GM23338 (cell line): ENCODE measurements around the gene UBE2E2. TPM values are rescaled to one million over a fixed set of nuclear protein-coding genes. Genes with fewer than 3 reads are reported as not detected.

Experiments
- ATAC-seq: fragments of 200-7000 bp; cut with Tn5 transposase; 3 replicates; pipeline ENCODE4 v1.9.1; 2020
- DNase-seq: peaks from one replicate; pipeline ENCODE4 v3.0.0-alpha.2; 2015; ENCODE audit warnings: low spot score
- H2AFZ ChIP-seq: fragments of 200-600 bp; sonication (generic); 2 replicates; pipeline ENCODE4 v1.8.0; 2016; ENCODE audit warnings: antibody characterized with exemption, mild to moderate bottlenecking, moderate library complexity
- H3F3A ChIP-seq: fragments of 200-600 bp; sonication (generic); replicated peaks from 2 replicates; pipeline ENCODE4 v1.8.0; 2017; ENCODE audit warnings: antibody characterized with exemption, mixed run types, low read depth
- H3K27ac ChIP-seq: fragments of 200-600 bp; sonication (generic); 2 replicates; pipeline ENCODE4 v1.6.1; 2016; ENCODE audit warnings: low read depth
- H3K27me3 ChIP-seq: fragments of 200-600 bp; sonication (generic); 2 replicates; pipeline ENCODE4 v1.8.0; 2016; ENCODE audit warnings: mild to moderate bottlenecking, mixed run types, moderate library complexity; ENCODE audit not compliant: insufficient read depth
- H3K36me3 ChIP-seq: fragments of 200-600 bp; sonication (generic); 2 replicates; pipeline ENCODE4 v1.8.0; 2016; ENCODE audit warnings: mild to moderate bottlenecking; ENCODE audit not compliant: insufficient read depth
- H3K4me1 ChIP-seq: fragments of 200-600 bp; sonication (generic); 2 replicates; pipeline ENCODE4 v1.8.0; 2016; ENCODE audit warnings: mild to moderate bottlenecking, moderate library complexity; ENCODE audit not compliant: insufficient read depth
- H3K4me2 ChIP-seq: fragments of 200-600 bp; sonication (generic); 2 replicates; pipeline ENCODE4 v1.7.1; 2017; ENCODE audit warnings: mixed run types
- H3K4me3 ChIP-seq: fragments of 200-600 bp; sonication (generic); 2 replicates; pipeline ENCODE4 v1.6.1; 2016; ENCODE audit warnings: mixed run types
- H3K79me2 ChIP-seq: fragments of 200-600 bp; sonication (generic); replicated peaks from 2 replicates; pipeline ENCODE4 v1.8.0; 2017; ENCODE audit warnings: mild to moderate bottlenecking; ENCODE audit not compliant: insufficient read depth
- H3K9me2 ChIP-seq: fragments of 200-600 bp; sonication (generic); 2 replicates; pipeline ENCODE4 v1.8.0; 2017; ENCODE audit not compliant: insufficient read depth
- H4K20me1 ChIP-seq: fragments of 200-600 bp; sonication (generic); replicated peaks from 2 replicates; pipeline ENCODE4 v1.8.0; 2017; ENCODE audit warnings: mild to moderate bottlenecking; ENCODE audit not compliant: insufficient read depth
- H3K27ac Mint-ChIP-seq: 2 replicates; pipeline ENCODE4 v1.8.0; 2020; ENCODE audit warnings: inconsistent platforms, mild to moderate bottlenecking, moderate library complexity, mixed read lengths
- H3K27me3 Mint-ChIP-seq: 3 replicates; pipeline ENCODE4 v1.8.0; 2022; ENCODE audit warnings: low read depth, mild to moderate bottlenecking, moderate library complexity, mixed read lengths, inconsistent platforms; ENCODE audit not compliant: insufficient read depth, poor library complexity
- H3K36me3 Mint-ChIP-seq: 3 replicates; pipeline ENCODE4 v1.8.0; 2021; ENCODE audit warnings: low read depth, mild to moderate bottlenecking, inconsistent platforms, moderate library complexity, mixed read lengths
- H3K4me1 Mint-ChIP-seq: 3 replicates; pipeline ENCODE4 v1.8.0; 2020; ENCODE audit warnings: mild to moderate bottlenecking, inconsistent platforms, mixed read lengths
- H3K4me3 Mint-ChIP-seq: 3 replicates; pipeline ENCODE4 v1.8.0; 2021; ENCODE audit warnings: moderate library complexity, mild to moderate bottlenecking, inconsistent platforms, mixed read lengths
- H3K9me3 Mint-ChIP-seq: 3 replicates; pipeline ENCODE4 v1.8.0; 2020; ENCODE audit warnings: moderate library complexity, mild to moderate bottlenecking, inconsistent platforms, mixed read lengths
- CREB1 ChIP-seq: fragments of 250-450 bp; sonication (Bioruptor Pico); IDR thresholded peaks from 2 replicates; pipeline ENCODE4 v1.5.0; 2020; ENCODE audit warnings: low read depth, mild to moderate bottlenecking, moderate library complexity
- ZNF114 ChIP-seq: fragments of 250-450 bp; sonication (Bioruptor Pico); IDR thresholded peaks from 2 replicates; pipeline ENCODE4 v1.5.0; 2020; ENCODE audit warnings: mild to moderate bottlenecking, moderate library complexity
- ZNF331 ChIP-seq: fragments of 250-450 bp; sonication (Bioruptor Pico); IDR thresholded peaks from 2 replicates; pipeline ENCODE4 v1.5.0; 2020; ENCODE audit warnings: low read depth, mild to moderate bottlenecking, moderate library complexity
- polyA plus RNA-seq: library from polyadenylated mRNA; unstranded; fragments of >200 nt; fragmentation: Nextera tagmentation; extraction: Ambion mirVana; gene quantifications from 2 replicates; pipeline ENCODE4 v1.2.1, GENCODE V29; 2016
- total RNA-seq: library from RNA; depleted of rRNA; stranded (reverse); fragments of >200 nt; shearing (Covaris generic); gene quantifications from 2 replicates; pipeline ENCODE4 v1.2.3, GENCODE V29; 2014
- TF ChIP-seq, protein P1 (sequence below): IDR thresholded peaks from one replicate; pipeline ENCODE4 v1.6.1; 2018; ENCODE audit warnings: antibody characterized with exemption; ENCODE audit not compliant: unreplicated experiment
- TF ChIP-seq, protein P2 (sequence below): fragments of 250-450 bp; sonication (Bioruptor Pico); IDR thresholded peaks from 2 replicates; pipeline ENCODE4 v1.5.0; 2020; ENCODE audit warnings: mild to moderate bottlenecking, moderate library complexity

The UBE2E2 gene
- total and polyA plus RNA-seq, 2 experiments from 2014 or later = 86.9 to 169 TPM

DNA sequence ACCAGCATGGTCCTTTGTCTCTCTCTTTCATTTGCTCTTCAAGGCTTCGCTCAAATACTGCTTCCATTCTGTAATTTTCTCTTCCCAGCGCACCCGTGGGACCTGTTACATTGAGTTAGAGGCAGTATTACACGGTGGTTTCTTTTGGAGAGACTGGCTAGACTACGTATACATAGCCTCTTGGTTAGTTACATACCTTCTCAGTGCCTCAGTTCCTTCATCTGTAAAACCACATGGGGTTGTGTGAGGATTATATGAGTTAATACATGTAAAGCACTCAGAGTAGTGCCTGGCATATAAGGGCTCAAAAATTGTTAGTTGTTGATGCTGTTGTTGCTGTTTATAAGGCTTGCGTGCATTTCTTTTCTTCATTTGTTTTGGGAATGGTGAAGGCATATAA, 33.8 kb downstream of the UBE2E2 start (continued):
- TF ChIP-seq, protein P1, sequence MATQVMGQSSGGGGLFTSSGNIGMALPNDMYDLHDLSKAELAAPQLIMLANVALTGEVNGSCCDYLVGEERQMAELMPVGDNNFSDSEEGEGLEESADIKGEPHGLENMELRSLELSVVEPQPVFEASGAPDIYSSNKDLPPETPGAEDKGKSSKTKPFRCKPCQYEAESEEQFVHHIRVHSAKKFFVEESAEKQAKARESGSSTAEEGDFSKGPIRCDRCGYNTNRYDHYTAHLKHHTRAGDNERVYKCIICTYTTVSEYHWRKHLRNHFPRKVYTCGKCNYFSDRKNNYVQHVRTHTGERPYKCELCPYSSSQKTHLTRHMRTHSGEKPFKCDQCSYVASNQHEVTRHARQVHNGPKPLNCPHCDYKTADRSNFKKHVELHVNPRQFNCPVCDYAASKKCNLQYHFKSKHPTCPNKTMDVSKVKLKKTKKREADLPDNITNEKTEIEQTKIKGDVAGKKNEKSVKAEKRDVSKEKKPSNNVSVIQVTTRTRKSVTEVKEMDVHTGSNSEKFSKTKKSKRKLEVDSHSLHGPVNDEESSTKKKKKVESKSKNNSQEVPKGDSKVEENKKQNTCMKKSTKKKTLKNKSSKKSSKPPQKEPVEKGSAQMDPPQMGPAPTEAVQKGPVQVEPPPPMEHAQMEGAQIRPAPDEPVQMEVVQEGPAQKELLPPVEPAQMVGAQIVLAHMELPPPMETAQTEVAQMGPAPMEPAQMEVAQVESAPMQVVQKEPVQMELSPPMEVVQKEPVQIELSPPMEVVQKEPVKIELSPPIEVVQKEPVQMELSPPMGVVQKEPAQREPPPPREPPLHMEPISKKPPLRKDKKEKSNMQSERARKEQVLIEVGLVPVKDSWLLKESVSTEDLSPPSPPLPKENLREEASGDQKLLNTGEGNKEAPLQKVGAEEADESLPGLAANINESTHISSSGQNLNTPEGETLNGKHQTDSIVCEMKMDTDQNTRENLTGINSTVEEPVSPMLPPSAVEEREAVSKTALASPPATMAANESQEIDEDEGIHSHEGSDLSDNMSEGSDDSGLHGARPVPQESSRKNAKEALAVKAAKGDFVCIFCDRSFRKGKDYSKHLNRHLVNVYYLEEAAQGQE = no peak

DNA sequence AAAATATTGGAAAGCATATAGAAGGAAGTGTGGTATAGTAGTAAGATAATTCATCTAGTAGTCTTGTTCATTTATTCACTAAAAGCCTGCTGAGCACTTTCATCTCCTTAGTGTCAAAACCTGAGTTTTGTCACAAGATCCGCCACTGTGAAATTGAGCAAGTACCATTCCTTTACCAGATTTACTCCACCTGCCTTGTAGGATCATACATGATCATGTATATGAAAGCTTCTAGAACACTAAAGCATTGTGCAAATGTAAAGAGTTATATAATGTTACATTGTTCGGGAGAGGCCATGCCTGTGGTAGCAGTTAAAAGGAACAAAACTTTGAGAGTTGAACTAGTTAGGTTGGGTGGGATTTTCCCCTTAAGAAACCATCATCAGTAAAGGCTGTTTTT, 35.0 kb downstream of the UBE2E2 start:
- H3K27me3 Mint-ChIP-seq = no peaks in the 10 kb centered on the region
- TF ChIP-seq, protein P2, sequence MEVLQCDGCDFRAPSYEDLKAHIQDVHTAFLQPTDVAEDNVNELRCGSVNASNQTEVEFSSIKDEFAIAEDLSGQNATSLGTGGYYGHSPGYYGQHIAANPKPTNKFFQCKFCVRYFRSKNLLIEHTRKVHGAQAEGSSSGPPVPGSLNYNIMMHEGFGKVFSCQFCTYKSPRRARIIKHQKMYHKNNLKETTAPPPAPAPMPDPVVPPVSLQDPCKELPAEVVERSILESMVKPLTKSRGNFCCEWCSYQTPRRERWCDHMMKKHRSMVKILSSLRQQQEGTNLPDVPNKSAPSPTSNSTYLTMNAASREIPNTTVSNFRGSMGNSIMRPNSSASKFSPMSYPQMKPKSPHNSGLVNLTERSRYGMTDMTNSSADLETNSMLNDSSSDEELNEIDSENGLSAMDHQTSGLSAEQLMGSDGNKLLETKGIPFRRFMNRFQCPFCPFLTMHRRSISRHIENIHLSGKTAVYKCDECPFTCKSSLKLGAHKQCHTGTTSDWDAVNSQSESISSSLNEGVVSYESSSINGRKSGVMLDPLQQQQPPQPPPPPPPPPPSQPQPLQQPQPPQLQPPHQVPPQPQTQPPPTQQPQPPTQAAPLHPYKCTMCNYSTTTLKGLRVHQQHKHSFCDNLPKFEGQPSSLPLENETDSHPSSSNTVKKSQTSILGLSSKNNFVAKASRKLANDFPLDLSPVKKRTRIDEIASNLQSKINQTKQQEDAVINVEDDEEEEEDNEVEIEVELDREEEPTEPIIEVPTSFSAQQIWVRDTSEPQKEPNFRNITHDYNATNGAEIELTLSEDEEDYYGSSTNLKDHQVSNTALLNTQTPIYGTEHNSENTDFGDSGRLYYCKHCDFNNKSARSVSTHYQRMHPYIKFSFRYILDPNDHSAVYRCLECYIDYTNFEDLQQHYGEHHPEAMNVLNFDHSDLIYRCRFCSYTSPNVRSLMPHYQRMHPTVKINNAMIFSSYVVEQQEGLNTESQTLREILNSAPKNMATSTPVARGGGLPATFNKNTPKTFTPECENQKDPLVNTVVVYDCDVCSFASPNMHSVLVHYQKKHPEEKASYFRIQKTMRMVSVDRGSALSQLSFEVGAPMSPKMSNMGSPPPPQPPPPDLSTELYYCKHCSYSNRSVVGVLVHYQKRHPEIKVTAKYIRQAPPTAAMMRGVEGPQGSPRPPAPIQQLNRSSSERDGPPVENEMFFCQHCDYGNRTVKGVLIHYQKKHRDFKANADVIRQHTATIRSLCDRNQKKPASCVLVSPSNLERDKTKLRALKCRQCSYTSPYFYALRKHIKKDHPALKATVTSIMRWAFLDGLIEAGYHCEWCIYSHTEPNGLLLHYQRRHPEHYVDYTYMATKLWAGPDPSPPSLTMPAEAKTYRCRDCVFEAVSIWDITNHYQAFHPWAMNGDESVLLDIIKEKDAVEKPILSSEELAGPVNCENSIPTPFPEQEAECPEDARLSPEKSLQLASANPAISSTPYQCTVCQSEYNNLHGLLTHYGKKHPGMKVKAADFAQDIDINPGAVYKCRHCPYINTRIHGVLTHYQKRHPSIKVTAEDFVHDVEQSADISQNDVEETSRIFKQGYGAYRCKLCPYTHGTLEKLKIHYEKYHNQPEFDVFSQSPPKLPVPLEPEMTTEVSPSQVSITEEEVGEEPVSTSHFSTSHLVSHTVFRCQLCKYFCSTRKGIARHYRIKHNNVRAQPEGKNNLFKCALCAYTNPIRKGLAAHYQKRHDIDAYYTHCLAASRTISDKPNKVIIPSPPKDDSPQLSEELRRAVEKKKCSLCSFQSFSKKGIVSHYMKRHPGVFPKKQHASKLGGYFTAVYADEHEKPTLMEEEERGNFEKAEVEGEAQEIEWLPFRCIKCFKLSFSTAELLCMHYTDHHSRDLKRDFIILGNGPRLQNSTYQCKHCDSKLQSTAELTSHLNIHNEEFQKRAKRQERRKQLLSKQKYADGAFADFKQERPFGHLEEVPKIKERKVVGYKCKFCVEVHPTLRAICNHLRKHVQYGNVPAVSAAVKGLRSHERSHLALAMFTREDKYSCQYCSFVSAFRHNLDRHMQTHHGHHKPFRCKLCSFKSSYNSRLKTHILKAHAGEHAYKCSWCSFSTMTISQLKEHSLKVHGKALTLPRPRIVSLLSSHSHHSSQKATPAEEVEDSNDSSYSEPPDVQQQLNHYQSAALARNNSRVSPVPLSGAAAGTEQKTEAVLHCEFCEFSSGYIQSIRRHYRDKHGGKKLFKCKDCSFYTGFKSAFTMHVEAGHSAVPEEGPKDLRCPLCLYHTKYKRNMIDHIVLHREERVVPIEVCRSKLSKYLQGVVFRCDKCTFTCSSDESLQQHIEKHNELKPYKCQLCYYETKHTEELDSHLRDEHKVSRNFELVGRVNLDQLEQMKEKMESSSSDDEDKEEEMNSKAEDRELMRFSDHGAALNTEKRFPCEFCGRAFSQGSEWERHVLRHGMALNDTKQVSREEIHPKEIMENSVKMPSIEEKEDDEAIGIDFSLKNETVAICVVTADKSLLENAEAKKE (CRISPR knock-in tag) = no peak
- no peak for TF ChIP-seq CREB1
- no peak for TF ChIP-seq ZNF331 (CRISPR knock-in tag)
- TF ChIP-seq ZNF114 = no peak
- TF ChIP-seq, protein P1 = no peak

More for the DNA sequence above, 35.0 kb downstream of the UBE2E2 start:
- Histone ChIP-seq H3K79me2 (peaks cover 96% of the 10 kb centered on the region), H3K9me2 (no peaks in the 10 kb centered on the region), H4K20me1 (0 out of 2 replicates have a peak, but pooled peaks cover 3% of the 10 kb centered on the region), H3K4me1 (peaks cover 40% of the 10 kb centered on the region), H3K27ac (no peak overlapping the region), H3F3A (no peaks in the 10 kb centered on the region), H3K4me3 (no peak overlapping the region), H3K36me3 (no peaks in the 10 kb centered on the region), H3K27me3 (no peaks in the 10 kb centered on the region), H2AFZ (no peak overlapping the region), H3K4me2 (peak overlapping the region; percentile 31; the same call in 1 of the 2 replicates)
- peaks cover 40% of the 10 kb centered on the region for H3K4me1 Mint-ChIP-seq
- no peaks in the 10 kb centered on the region for H3K9me3 Mint-ChIP-seq
- no peaks in the 10 kb centered on the region for H3K36me3 Mint-ChIP-seq
- DNase-seq = no peak
- no peak overlapping the region for H3K27ac Mint-ChIP-seq
- H3K4me3 Mint-ChIP-seq = no peak overlapping the region
- ATAC-seq = no peak
